Retinal pigment epithelial cell (primary cell): Measurements from ENCODE around the gene GP1BA.
"Not testable (repeated sequence)": the region's sequence is repeated elsewhere in the genome, so short reads cannot be mapped to it uniquely, and the experiment has no call there.

ENCODE experiments used
- DNase-seq: peaks from one replicate; pipeline ENCODE4 v3.0.0-alpha.2; 2010; ENCODE audit warnings: low read depth
- H3K4me3 ChIP-seq: 2 replicates; pipeline ENCODE4 v1.5.1; 2011; ENCODE audit warnings: mild to moderate bottlenecking, low read length, control low read depth, moderate library complexity
- TF ChIP-seq, protein P1 (sequence below): conservative IDR thresholded peaks from 2 replicates; pipeline ENCODE4 v1.5.1; 2011; ENCODE audit warnings: low read depth, low read length, control low read depth, inconsistent platforms

Gene GP1BA

DNA sequence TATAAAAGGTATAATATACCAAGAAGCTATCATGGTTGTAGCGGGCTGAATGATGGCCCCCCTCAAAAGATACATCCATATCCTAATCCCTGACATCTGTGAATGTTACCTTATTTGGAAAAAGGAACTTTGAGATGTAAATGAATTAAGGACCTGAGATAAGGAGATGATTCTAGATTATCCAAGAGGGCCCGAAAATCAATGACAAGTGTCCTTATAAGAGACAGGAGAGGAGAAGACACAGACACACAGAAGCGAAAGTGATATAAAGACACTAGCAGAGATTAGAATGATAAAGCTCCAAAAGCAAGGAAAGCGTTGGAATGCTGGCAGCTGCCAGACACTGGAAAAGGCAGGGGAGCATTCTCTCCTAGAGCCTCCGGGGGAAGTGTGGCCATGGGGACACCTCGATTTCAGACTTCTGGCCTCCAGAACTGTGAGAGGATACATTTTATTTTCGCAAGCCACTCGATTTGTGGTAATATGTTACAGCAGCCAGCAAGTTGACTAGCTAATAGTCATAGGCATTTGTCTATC lies 12.5 kb upstream of the GP1BA start:
- no peak for DNase-seq
- H3K4me3 ChIP-seq, result no peak overlapping the region
- TF ChIP-seq, protein P1, sequence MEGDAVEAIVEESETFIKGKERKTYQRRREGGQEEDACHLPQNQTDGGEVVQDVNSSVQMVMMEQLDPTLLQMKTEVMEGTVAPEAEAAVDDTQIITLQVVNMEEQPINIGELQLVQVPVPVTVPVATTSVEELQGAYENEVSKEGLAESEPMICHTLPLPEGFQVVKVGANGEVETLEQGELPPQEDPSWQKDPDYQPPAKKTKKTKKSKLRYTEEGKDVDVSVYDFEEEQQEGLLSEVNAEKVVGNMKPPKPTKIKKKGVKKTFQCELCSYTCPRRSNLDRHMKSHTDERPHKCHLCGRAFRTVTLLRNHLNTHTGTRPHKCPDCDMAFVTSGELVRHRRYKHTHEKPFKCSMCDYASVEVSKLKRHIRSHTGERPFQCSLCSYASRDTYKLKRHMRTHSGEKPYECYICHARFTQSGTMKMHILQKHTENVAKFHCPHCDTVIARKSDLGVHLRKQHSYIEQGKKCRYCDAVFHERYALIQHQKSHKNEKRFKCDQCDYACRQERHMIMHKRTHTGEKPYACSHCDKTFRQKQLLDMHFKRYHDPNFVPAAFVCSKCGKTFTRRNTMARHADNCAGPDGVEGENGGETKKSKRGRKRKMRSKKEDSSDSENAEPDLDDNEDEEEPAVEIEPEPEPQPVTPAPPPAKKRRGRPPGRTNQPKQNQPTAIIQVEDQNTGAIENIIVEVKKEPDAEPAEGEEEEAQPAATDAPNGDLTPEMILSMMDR, result no peak

DNA sequence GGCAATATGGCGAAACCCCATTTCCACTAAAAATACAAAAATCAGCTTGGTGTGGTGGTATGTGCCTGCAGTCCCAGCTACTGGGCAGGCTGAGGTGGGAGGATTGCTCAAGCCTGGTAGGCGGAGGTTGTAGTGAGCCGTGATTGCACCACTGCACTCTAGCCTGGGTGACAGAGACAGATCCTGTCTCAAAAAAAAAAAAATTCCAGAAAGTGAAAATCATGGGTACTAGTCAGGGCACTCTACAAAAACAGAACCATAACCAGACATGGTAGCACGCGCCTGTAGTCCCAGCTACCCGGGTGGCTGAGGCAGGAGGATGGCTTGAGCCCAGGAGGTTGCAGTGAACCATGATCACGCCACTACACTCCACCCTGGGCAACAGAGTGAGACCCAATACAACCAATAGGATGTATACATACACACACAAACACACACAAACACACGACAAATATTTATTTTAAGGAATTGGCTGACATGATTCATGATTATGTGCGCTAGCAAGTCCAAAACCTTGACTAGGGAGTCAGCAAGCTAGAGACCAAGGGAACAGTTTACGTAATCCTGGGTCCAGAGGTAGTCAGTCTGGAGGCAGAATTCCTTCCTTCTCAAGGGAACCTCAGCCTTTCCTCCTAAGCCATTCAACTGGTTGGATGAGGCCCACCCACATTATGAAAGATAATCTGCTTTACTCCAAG lies 11.6 kb upstream of the GP1BA start:
- no peak overlapping the region for H3K4me3 ChIP-seq
- TF ChIP-seq, protein P1, result no peak
- DNase-seq, result no peak

DNA sequence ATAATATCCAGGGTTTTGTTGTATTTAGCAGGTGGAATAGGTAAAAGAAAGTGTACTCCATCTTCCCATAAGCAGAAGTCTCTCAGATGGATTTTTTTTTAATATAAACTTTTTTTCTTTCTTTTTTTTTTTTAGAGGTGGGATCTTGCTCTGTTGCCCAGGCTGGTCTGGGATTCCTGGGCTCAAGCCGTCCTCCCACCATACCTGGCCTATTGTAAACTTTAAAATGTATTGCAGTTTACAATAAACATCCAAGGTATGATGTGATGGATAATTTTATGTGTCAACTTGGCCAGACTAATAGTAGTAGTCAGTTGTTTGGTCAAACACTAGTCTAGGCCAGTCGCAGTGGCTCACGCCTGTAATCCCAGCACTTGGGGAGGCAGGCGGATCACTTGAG lies 10.8 kb upstream of the GP1BA start:
- no peak for DNase-seq
- TF ChIP-seq, protein P1, result no peak
- H3K4me3 ChIP-seq, result no peak overlapping the region

DNA sequence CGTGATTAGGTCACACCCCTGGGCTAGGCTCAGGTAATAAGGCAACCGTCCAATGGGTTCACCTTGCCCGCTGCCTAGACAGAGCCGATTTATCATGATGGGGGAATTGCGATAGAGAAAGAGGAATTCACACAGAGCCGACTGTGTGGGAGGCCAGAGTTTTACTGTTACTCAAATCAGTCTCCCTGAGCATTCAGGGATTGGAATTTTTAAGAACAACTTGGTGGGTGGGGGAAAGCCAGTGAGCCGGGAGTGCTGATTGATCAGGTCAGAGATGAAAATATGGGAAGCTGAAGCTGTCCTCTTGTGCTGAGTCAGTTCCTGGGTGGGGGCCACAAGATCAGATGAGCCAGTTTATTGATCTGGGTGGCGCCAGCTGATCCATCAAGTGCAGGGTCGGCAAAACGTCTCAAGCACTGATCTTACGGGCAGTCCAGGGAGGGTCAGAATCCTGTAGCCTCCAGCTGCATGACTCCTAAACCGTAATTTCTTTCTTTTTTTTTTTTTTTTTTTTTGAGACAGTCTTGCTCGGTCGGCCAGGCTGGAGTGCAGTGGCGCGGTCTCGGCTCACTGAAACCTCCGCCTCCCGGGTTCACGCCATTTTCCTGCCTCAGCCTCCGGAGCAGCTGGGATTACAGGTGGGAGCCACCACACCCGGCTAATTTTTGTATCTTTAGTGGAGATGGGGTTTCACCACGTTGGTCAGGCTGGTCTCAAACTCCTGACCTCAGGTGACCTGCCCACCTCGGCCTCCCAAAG lies 5.3 kb upstream of the GP1BA start:
- DNase-seq, H3K4me3 ChIP-seq: not testable (repeated sequence)

DNA sequence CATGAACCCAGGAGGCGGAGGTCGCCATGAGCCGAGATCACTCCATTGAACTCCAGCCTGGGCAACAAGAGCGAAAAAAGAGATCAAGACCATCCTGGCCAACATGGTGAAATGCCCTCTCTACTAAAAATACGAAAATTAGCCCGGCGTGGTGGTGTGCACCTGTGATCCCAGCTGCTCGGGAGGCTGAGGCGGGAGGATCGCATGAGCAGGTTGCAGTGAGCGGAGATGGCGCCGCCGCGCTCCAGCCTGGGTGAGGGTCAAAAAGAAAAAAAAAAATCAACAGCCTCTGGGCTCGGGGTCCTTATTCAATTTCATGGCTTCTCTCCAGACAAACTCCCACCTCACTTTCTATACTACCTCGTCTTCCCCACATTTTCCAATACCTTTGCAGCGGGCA lies 3.2 kb upstream of the GP1BA start:
- no peak for DNase-seq
- no peak overlapping the region for H3K4me3 ChIP-seq
- TF ChIP-seq, protein P1, result no peak

DNA sequence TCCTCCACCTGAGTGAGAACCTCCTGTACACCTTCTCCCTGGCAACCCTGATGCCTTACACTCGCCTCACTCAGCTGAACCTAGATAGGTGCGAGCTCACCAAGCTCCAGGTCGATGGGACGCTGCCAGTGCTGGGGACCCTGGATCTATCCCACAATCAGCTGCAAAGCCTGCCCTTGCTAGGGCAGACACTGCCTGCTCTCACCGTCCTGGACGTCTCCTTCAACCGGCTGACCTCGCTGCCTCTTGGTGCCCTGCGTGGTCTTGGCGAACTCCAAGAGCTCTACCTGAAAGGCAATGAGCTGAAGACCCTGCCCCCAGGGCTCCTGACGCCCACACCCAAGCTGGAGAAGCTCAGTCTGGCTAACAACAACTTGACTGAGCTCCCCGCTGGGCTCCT lies 679 bp downstream of the GP1BA start:
- no peak overlapping the region for H3K4me3 ChIP-seq
- DNase-seq, result no peak
- TF ChIP-seq, protein P1, result no peak

DNA sequence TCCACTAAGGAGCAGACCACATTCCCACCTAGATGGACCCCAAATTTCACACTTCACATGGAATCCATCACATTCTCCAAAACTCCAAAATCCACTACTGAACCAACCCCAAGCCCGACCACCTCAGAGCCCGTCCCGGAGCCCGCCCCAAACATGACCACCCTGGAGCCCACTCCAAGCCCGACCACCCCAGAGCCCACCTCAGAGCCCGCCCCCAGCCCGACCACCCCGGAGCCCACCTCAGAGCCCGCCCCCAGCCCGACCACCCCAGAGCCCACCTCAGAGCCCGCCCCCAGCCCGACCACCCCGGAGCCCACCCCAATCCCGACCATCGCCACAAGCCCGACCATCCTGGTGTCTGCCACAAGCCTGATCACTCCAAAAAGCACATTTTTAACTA lies 1.6 kb downstream of the GP1BA start:
- TF ChIP-seq, protein P1, result no peak

More for the DNA sequence above, 1.6 kb downstream of the GP1BA start:
- H3K4me3 ChIP-seq, result no peak overlapping the region
- DNase-seq, result no peak
